B cell (primary cell): Measurements from ENCODE around the gene CHST15.

Experiments
- EZH2 ChIP-seq: IDR thresholded peaks from 2 replicates; pipeline ENCODE4 v1.6.1; 2012; ENCODE audit warnings: borderline replicate concordance, low read depth, mild to moderate bottlenecking, moderate library complexity, low read length; ENCODE audit not compliant: insufficient read depth, poor library complexity, severe bottlenecking
- TF ChIP-seq, protein P1 (sequence below): fragments of 200-600 bp; IDR thresholded peaks from one replicate; pipeline ENCODE4 v1.8.0; 2022; ENCODE audit warnings: antibody characterized with exemption, mild to moderate bottlenecking

DNA sequence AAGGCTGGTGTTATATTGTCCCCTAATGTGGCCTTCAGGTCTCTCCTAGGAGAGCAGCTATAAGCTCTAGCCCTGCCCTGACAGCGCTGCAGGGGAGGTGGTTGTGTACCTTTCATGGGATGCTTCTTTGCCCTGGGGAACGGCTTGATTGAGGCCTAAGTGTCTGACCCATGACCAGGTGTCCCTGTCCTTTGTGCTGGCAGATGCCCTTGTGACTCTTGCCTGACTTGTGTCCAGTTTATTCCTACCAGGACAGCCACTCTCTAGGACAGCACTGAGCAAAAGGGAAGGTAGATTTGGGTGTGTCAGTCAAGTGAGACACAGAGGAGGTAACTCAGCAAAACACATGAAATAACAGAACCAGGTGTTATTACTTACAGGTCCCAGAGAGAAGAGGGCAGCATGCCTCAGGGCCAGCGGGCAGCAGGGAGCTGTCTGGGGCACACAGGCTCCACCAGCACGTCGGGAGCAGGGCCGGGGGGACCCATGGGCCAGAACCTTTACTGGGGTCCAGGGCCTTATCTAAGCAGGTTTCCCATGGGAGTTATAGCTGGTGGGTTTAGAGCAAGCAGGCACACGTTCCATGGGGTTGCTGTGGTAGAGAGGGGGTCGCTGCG lies 10.7 kb upstream of the CHST15 start:
- TF ChIP-seq, protein P1, sequence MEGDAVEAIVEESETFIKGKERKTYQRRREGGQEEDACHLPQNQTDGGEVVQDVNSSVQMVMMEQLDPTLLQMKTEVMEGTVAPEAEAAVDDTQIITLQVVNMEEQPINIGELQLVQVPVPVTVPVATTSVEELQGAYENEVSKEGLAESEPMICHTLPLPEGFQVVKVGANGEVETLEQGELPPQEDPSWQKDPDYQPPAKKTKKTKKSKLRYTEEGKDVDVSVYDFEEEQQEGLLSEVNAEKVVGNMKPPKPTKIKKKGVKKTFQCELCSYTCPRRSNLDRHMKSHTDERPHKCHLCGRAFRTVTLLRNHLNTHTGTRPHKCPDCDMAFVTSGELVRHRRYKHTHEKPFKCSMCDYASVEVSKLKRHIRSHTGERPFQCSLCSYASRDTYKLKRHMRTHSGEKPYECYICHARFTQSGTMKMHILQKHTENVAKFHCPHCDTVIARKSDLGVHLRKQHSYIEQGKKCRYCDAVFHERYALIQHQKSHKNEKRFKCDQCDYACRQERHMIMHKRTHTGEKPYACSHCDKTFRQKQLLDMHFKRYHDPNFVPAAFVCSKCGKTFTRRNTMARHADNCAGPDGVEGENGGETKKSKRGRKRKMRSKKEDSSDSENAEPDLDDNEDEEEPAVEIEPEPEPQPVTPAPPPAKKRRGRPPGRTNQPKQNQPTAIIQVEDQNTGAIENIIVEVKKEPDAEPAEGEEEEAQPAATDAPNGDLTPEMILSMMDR, result no peak
- no peak for TF ChIP-seq EZH2
